Measurements from ENCODE around the gene UCN3.

The UCN3 gene

GRCh38 chr10:5395168-5395567 lies 30.4 kb downstream of the UCN3 start:
- no peak for DNase-seq
- Histone ChIP-seq H3K9me3 (no peaks in the 10 kb centered on the region), H3K4me1 (no peaks in the 10 kb centered on the region), H3K4me3 (ENCODE audit: low read depth, low read length) (no peak overlapping the region), H3K27me3 (no peaks in the 10 kb centered on the region), H3K36me3 (no peaks in the 10 kb centered on the region)
- no peak for TF ChIP-seq CTCF (IDR thresholded peaks at IDR 0.05; ENCODE audit: low read depth, low read length)

GRCh38 chr10:5396556-5397300 lies 32.0 kb downstream of the UCN3 start:
- H3K4me3 ChIP-seq (ENCODE audit: low read depth, low read length) = no peak overlapping the region
- no peaks in the 10 kb centered on the region for H3K36me3 ChIP-seq
- no peak for TF ChIP-seq CTCF (IDR thresholded peaks at IDR 0.05; ENCODE audit: low read depth, low read length)
- no peaks in the 10 kb centered on the region for H3K4me1 ChIP-seq
- no peaks in the 10 kb centered on the region for H3K27me3 ChIP-seq
- DNase-seq = no peak
- H3K9me3 ChIP-seq = no peaks in the 10 kb centered on the region

GRCh38 chr10:5399332-5399731 lies 34.6 kb downstream of the UCN3 start:
- Histone ChIP-seq H3K4me3 (ENCODE audit: low read depth, low read length) (no peak overlapping the region), H3K27me3 (no peaks in the 10 kb centered on the region), H3K4me1 (no peaks in the 10 kb centered on the region), H3K36me3 (no peaks in the 10 kb centered on the region), H3K9me3 (no peaks in the 10 kb centered on the region)
- DNase-seq = no peak
- TF ChIP-seq CTCF (IDR thresholded peaks at IDR 0.05; ENCODE audit: low read depth, low read length) = no peak

- Histone ChIP-seq H3K4me3 (ENCODE audit: low read depth, low read length) (no peak overlapping the region), H3K36me3 (no peaks in the 10 kb centered on the region), H3K27me3 (no peaks in the 10 kb centered on the region), H3K4me1 (no peaks in the 10 kb centered on the region), H3K9me3 (no peaks in the 10 kb centered on the region)
- no peak for DNase-seq
- no peak for TF ChIP-seq CTCF (IDR thresholded peaks at IDR 0.05; ENCODE audit: low read depth, low read length)
These were observed 35.9 kb downstream of the UCN3 start for GRCh38 chr10:5400468-5401240.

GRCh38 chr10:5402798-5403197 lies 38.0 kb downstream of the UCN3 start:
- H3K4me1 ChIP-seq = no peaks in the 10 kb centered on the region
- H3K36me3 ChIP-seq = no peaks in the 10 kb centered on the region
- H3K9me3 ChIP-seq = no peaks in the 10 kb centered on the region
- H3K4me3 ChIP-seq (ENCODE audit: low read depth, low read length) = no peak overlapping the region
- no peak for DNase-seq
- H3K27me3 ChIP-seq = no peaks in the 10 kb centered on the region
- TF ChIP-seq CTCF (IDR thresholded peaks at IDR 0.05; ENCODE audit: low read depth, low read length) = no peak

All from BE2C (cell line).